Measurements from ENCODE around the gene HECTD4.
"Not testable (repeated sequence)": the region's sequence is repeated elsewhere in the genome, so short reads cannot be mapped to it uniquely, and the experiment has no call there.

HECTD4 gene

DNA sequence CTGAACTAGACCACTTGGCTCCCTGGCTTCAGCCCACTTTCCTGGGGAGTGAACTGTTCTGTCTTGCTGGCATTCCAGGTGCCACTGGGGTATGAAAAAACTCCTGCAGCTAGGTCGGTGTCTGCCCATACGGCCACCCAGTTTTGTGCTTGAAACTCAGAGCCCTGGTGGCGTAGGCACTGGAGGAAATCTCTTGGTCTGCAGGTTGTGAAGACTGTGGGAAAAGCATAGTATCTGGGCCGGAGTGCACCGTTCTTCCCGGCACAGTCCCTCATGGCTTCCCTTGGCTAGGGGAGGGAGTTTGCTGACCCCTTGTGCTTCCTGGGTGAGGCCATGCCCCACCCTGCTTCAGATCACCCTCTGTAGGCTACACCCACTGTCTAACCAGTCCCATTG lies 223.1 kb downstream of the HECTD4 start:
- H3K4me2 ChIP-seq: no peak overlapping the region
- no peaks in the 10 kb centered on the region for H3K36me3 ChIP-seq (ENCODE audit: insufficient read depth)
- H3K9ac ChIP-seq: no peak overlapping the region
- no peaks in the 10 kb centered on the region for H3K79me2 ChIP-seq (ENCODE audit: insufficient read depth, low read depth)
- H2AFZ ChIP-seq (ENCODE audit: low read depth): no peak overlapping the region
- no peaks in the 10 kb centered on the region for H3K4me1 ChIP-seq (ENCODE audit: low read depth, poor library complexity, severe bottlenecking)
- no peaks in the 10 kb centered on the region for H4K20me1 ChIP-seq (ENCODE audit: insufficient read depth)
- no peaks in the 10 kb centered on the region for H3K27me3 ChIP-seq (ENCODE audit: insufficient read depth, low read depth)
- no peak overlapping the region for H3K4me3 ChIP-seq (IDR thresholded peaks at IDR 0.05; ENCODE audit: insufficient read depth, low read depth, low read length)
- no peak overlapping the region for H3K27ac ChIP-seq
- TF ChIP-seq, protein P1, sequence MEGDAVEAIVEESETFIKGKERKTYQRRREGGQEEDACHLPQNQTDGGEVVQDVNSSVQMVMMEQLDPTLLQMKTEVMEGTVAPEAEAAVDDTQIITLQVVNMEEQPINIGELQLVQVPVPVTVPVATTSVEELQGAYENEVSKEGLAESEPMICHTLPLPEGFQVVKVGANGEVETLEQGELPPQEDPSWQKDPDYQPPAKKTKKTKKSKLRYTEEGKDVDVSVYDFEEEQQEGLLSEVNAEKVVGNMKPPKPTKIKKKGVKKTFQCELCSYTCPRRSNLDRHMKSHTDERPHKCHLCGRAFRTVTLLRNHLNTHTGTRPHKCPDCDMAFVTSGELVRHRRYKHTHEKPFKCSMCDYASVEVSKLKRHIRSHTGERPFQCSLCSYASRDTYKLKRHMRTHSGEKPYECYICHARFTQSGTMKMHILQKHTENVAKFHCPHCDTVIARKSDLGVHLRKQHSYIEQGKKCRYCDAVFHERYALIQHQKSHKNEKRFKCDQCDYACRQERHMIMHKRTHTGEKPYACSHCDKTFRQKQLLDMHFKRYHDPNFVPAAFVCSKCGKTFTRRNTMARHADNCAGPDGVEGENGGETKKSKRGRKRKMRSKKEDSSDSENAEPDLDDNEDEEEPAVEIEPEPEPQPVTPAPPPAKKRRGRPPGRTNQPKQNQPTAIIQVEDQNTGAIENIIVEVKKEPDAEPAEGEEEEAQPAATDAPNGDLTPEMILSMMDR (conservative IDR thresholded peaks at IDR 0.05; ENCODE audit: low read depth, low read length): no peak

DNA sequence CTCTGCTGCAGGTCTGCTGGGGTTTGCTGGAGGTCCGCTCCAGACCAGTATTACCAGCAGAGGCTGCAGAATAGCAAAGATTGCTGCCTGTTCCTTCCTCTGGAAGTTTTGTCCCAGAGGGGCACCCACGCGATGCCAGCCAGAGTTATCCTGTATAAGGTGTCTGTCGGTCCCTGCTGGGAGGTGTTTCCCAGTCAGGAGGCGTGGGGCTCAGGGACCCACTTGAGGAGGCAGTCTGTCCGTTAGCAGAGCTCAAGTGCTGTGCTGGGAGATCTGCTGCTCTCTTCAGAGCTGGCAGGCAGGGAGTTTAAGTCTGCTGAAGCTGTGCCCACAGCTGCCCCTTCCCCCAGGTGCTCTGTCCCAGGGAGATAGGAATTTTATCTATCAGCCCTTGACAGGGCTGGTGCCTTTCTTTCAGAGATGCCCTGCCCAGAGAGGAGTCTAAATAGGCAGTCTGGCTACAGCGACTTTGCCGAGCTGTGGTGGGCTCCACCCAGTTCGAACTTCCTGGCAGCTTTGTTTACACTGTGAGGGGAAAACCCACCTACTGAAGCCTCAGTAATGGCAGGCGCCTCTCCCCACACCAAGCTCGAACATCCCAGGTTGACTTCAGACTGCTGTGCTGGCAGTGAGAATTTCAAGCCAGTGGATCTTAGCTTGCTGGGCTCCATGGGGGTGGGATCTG lies 223.6 kb downstream of the HECTD4 start:
- H3K4me3 ChIP-seq (IDR thresholded peaks at IDR 0.05; ENCODE audit: insufficient read depth, low read depth, low read length); H4K20me1 ChIP-seq (ENCODE audit: insufficient read depth); H3K27me3 ChIP-seq (ENCODE audit: insufficient read depth, low read depth); H3K27ac ChIP-seq; H3K36me3 ChIP-seq (ENCODE audit: insufficient read depth); H3K79me2 ChIP-seq (ENCODE audit: insufficient read depth, low read depth); H2AFZ ChIP-seq (ENCODE audit: low read depth); H3K4me2 ChIP-seq; H3K9ac ChIP-seq; H3K4me1 ChIP-seq (ENCODE audit: low read depth, poor library complexity, severe bottlenecking): not testable (repeated sequence)

- H3K4me3 ChIP-seq (IDR thresholded peaks at IDR 0.05; ENCODE audit: insufficient read depth, low read depth, low read length): no peak overlapping the region
- no peak overlapping the region for H2AFZ ChIP-seq (ENCODE audit: low read depth)
- TF ChIP-seq, protein P1 (conservative IDR thresholded peaks at IDR 0.05; ENCODE audit: low read depth, low read length): no peak
- H3K27me3 ChIP-seq (ENCODE audit: insufficient read depth, low read depth): no peaks in the 10 kb centered on the region
- no peak overlapping the region for H3K27ac ChIP-seq
- H3K79me2 ChIP-seq (ENCODE audit: insufficient read depth, low read depth): no peaks in the 10 kb centered on the region
- H3K4me2 ChIP-seq: no peak overlapping the region
- no peaks in the 10 kb centered on the region for H4K20me1 ChIP-seq (ENCODE audit: insufficient read depth)
- no peak overlapping the region for H3K9ac ChIP-seq
- H3K36me3 ChIP-seq (ENCODE audit: insufficient read depth): no peaks in the 10 kb centered on the region
- no peaks in the 10 kb centered on the region for H3K4me1 ChIP-seq (ENCODE audit: low read depth, poor library complexity, severe bottlenecking)
These were observed 228.4 kb downstream of the HECTD4 start for GRCh38 chr12:112153893-112154219.

DNA sequence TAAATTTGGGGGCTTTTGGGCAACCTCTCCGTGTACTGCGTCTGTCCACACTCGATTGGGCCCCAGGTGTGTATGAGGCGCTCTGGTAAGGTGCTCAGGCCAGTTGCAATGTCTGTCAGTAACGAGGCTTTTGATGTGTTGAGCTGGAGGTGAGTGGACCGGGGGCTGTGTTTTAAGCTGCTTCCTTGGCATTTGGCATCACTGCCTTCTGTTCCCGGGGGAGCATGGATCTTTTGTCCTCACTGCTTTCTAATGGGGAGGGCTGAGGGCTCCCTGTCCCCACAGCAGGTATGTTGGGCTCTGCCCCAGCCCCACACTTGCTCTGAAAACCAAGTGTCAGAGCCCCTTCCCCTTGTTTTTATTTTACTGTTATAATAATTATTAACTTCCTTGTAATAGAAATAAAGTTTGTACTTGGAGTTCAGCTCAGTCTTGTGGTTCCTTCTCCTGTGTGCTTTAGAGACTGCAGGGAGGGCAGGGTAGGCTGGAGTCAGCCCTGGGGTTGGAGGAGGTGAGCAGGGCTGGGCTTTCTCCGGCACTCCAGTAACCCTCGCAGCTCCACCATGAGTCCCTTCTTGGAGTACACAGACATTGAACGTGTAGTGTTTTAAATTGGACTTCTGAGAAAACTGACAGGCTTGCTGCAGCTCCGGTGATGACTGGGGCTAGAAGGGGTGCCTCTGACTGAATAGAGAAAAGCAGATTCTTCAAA lies 228.9 kb downstream of the HECTD4 start:
- Histone ChIP-seq H3K9ac (no peak overlapping the region), H3K4me1 (ENCODE audit: low read depth, poor library complexity, severe bottlenecking) (no peaks in the 10 kb centered on the region), H3K27me3 (ENCODE audit: insufficient read depth, low read depth) (no peaks in the 10 kb centered on the region), H2AFZ (ENCODE audit: low read depth) (no peak overlapping the region), H3K4me3 (IDR thresholded peaks at IDR 0.05; ENCODE audit: insufficient read depth, low read depth, low read length) (no peak overlapping the region), H4K20me1 (ENCODE audit: insufficient read depth) (no peaks in the 10 kb centered on the region), H3K27ac (no peak overlapping the region), H3K4me2 (no peak overlapping the region), H3K36me3 (ENCODE audit: insufficient read depth) (no peaks in the 10 kb centered on the region), H3K79me2 (ENCODE audit: insufficient read depth, low read depth) (no peaks in the 10 kb centered on the region)
- TF ChIP-seq, protein P1 (conservative IDR thresholded peaks at IDR 0.05; ENCODE audit: low read depth, low read length): no peak

All from KMS-11 (cell line).